ENCODE measurements around the gene PUS1. TPM values are rescaled to one million over a fixed set of nuclear protein-coding genes. Genes with fewer than 3 reads are reported as not detected.
"Not testable (repeated sequence)": the region's sequence is repeated elsewhere in the genome, so short reads cannot be mapped to it uniquely, and the experiment has no call there.

Gene PUS1
- total and polyA plus RNA-seq, 5 experiments from 2014 or later = 16.9 to 57.0 (median 35.1) TPM

DNA sequence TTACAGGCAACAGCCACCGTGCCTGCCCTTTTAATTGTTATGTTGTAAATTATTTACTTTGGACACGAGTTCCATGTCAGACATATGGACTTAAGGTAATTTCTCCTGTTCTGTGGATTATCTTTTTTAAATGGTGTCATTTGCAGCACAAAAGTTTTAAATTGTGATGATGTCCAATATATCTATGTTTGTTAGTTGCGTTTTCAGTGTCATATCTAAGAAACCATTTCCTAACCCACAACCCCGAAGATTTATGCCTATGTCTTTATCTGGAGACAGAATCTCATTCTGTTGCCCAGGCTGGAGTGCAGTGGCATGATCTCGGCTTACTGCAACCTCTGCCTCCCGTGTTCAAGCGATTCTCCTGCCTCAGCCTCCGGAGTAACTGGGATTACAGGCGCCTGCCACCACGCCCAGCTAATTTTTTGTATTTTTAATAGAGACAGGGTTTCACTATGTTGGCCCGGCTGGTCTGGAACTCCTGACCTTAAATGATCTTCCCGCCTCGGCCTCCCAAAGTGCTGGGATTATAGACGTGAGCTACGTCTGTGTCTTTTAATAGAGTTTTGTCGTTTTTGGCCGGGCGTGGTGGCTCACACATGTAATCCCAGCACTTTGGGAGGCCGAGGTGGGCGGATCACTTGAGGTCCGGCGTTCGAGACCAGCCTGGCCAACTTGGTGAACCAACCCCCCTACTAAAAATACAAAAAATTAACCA lies 19.8 kb downstream of the PUS1 start:
- Mint-ChIP-seq H3K36me3 (peaks cover 0 to 12% (median 9%) of the 10 kb centered on the region in 3 donors), H3K27ac (peak overlapping the region; percentile 76 to 96 (median 93)), H3K4me1 (peaks cover 18 to 50% (median 36%) of the 10 kb centered on the region in 4 donors), H3K4me3 (peak overlapping the region; percentile 64 to 89 (median 82))
- POLR2A ChIA-PET = interaction anchor here (0.6 to 3.3 kb wide), 6 partner anchors 10 to 238 kb away, joined by 3 to 42 read pairs (median 7); partner anchors contain the start of genes PUS1 and SFSWAP
- not testable (repeated sequence) for ATAC-seq, H3K27me3 Mint-ChIP-seq, H3K9me3 Mint-ChIP-seq
- peak in 3 of 10 donors; percentile 14 to 29 (median 28) for DNase-seq

DNA sequence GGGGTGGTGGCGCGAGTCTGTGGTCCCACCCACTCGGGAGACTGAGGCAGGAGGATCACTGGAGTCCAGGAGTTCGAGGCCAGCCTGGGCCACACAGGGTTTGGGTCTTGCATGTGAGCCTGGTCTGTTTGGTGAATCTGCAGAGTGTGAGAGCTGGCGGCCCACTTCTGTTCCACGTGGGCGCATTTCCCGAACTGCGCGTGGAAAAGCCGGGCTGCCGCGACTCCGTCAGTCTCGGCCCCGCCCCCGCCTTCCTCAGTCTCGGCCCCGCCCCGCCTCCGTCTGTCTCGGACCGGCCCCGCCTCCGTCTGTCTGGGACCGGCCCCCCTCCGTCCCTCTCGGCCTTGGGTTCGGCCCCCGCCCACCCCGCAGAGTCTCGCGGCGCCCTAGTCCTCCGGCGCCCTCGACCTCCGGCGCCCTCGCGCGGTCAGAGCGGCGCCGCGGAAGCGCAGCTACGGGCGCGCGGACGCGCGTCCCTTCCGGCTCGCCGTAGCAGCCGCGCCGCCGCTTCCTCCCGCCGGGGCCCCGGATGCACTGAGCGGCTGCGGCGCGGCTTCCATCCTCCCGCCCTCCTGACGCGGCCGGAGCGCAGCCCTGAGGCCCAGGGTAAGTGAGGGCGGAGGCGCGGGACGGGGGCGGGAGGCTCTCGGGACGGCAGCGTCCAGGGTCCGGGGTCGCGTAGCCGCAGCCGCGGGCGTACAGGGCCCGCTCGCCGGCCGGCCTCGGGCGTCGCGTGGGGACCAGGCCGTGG lies 20.5 kb downstream of the PUS1 start, which contains the start of gene EP400:
TSS of gene EP400 (plus strand) at position 512 of the 751 bp plus-strand sequence. CDS start 10,678 bp downstream, outside the sequence.
- H3K4me3 Mint-ChIP-seq = peak within 1 kb of the TSS; percentile 83 to 95 (median 90)
- POLR2A ChIA-PET = interaction anchor here (0.5 to 3.3 kb wide), 6 partner anchors 14 to 239 kb away, joined by 3 to 42 read pairs (median 7); partner anchors contain the start of genes PUS1 and SFSWAP
- peaks cover 18 to 54% (median 37%) of the 10 kb centered on the region in 4 donors for H3K4me1 Mint-ChIP-seq
- peaks cover 0 to 8% (median 4%) of the 10 kb centered on the region in 3 donors for H3K36me3 Mint-ChIP-seq
- H3K27ac Mint-ChIP-seq = peak within 1 kb of the TSS; percentile 86 to 96 (median 93)
- ATAC-seq (peak; percentile 89 to 91), DNase-seq (peak; percentile 79 to 96 (median 89))
- H3K9me3 Mint-ChIP-seq = no peaks in the 10 kb centered on the region
- H3K27me3 Mint-ChIP-seq = no peaks in the 10 kb centered on the region

DNA sequence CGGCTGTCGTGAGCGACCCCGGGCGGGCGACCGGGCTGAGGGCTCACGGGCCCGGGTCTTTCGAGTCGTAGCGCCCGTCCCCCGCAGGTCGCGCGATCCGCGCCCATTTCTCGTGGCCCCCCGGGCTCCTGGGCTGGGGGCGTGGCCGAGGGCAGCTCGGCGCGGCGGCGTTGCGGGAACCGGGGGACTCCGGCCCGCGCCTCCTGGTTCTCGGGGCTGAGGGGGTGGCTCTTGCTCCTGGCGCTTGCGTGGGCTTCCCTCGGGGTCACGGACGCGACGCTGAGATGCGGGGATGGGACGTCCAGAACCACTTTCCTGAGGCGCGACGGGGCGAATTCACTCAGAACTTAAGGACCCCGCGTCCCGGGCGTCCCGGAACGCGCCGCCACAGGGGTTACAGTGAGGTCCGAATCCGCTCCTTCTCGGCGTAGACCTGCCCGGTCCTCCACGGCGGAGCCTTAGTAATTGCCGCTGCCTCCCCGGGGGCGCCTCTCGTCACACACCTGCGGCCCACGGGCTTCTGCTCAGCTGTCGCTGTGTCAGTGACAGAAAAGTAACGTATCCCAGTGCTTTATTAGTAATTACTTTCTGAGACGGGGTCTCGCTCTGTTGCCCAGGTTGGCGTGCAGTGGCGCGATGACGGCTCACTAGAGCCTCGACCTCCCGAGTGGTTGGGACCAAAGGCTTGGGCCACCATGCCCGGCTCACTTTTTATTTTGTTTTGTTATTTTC lies 21.3 kb downstream of the PUS1 start:
- DNase-seq = peak in 7 of 10 donors; percentile 11 to 52 (median 34)
- Mint-ChIP-seq H3K9me3 (no peaks in the 10 kb centered on the region), H3K36me3 (peaks cover 0 to 5% (median 0%) of the 10 kb centered on the region in 3 donors), H3K4me3 (peak overlapping the region; percentile 83 to 95 (median 90)), H3K27ac (peak overlapping the region; percentile 77 to 95 (median 92)), H3K4me1 (peaks cover 18 to 58% (median 38%) of the 10 kb centered on the region in 4 donors), H3K27me3 (no peaks in the 10 kb centered on the region)
- peak; percentile 22 to 33 for ATAC-seq
- POLR2A ChIA-PET = interaction anchor here (0.5 to 3.3 kb wide), 3 partner anchors 13 to 50 kb away, joined by 3 to 42 read pairs (median 6); partner anchors contain the start of gene PUS1

DNA sequence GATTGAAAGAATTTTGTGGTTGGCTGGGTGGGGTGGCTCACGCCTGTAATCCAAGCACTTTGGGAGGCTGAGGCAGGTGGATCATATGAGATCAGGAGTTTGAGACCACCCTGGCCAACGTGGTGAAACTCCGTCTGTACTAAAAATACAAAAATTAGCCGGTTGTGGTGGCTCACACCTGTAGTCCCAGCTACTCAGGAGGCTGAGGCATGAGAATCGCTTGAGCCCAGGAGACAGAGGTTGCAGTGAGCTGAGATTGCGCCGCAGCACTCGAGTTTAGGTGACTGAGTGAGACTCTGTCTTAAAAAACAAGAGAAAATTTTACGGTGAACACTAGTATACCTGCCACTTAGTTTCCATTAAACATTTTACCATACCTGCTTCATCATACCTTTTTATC lies 24.7 kb downstream of the PUS1 start:
- Mint-ChIP-seq H3K27ac (peak overlapping the region in 1 of 10 donors; percentile 40), H3K36me3 (peaks cover 0 to 13% (median 0%) of the 10 kb centered on the region in 3 donors), H3K4me1 (peaks cover 23 to 73% (median 49%) of the 10 kb centered on the region in 4 donors), H3K4me3 (peak overlapping the region in 1 of 10 donors; percentile 26)
- H3K9me3 Mint-ChIP-seq, DNase-seq, H3K27me3 Mint-ChIP-seq, ATAC-seq, POLR2A ChIA-PET: not testable (repeated sequence)

DNA sequence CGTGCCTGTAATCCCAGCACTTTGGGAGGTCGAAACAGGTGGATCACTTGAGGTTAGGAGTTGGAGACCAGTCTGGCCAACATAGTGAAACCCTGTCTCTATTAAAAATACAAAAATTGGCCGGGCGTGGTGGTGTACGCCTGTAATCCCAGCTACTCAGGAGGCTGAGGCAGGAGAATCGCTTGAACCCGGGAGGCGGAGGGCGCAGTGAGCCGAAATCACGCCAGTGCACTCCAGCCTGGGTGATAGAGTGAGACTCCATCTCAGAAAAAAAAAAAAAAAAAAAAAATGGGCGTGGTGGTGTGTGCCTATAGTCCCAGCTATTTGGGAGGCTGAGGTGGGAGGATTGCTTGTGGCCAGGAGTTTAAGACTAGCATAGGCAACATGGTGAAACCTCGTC lies 25.4 kb downstream of the PUS1 start:
- H3K4me3 Mint-ChIP-seq, ATAC-seq, POLR2A ChIA-PET, H3K9me3 Mint-ChIP-seq, DNase-seq, H3K27me3 Mint-ChIP-seq: not testable (repeated sequence)
- H3K36me3 Mint-ChIP-seq = peaks cover 0 to 13% (median 0%) of the 10 kb centered on the region in 3 donors
- H3K27ac Mint-ChIP-seq = peak overlapping the region in 2 of 10 donors; percentile 13 to 72
- H3K4me1 Mint-ChIP-seq = peaks cover 29 to 73% (median 52%) of the 10 kb centered on the region in 4 donors

DNA sequence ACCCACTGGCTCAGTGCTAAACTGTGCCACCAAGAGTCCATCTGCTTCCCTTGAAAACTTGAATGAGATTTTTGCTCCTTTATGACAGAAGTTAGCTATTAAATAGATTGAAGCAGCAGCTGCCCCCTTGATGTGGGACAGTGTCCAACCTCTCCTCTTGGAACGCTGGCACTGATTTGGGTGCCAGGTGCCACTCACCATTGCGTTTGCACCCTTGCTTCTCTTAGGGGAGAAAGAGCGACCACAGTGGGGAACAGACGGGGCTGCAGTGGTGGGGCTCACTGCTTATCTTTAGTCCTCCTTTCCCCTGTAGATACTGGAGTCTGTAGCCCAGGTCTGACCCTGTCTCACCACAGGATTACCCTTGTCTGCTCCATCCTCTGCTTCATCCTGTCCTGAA lies 30.0 kb downstream of the PUS1 start:
- H3K27ac Mint-ChIP-seq = peak overlapping the region in 8 of 10 donors; percentile 57 to 93 (median 72)
- peak overlapping the region in 1 of 10 donors; percentile 25 for H3K4me3 Mint-ChIP-seq
- H3K9me3 Mint-ChIP-seq = no peaks in the 10 kb centered on the region
- POLR2A ChIA-PET = interaction anchor here (0.7 kb wide), 1 partner anchor 14 kb away, joined by 3 read pairs; no protein-coding TSS in a partner anchor
- DNase-seq (no peak), ATAC-seq (no peak)
- peaks cover 31 to 73% (median 64%) of the 10 kb centered on the region in 4 donors for H3K4me1 Mint-ChIP-seq
- peaks cover 0 to 31% (median 4%) of the 10 kb centered on the region in 3 donors for H3K36me3 Mint-ChIP-seq
- no peaks in the 10 kb centered on the region for H3K27me3 Mint-ChIP-seq

DNA sequence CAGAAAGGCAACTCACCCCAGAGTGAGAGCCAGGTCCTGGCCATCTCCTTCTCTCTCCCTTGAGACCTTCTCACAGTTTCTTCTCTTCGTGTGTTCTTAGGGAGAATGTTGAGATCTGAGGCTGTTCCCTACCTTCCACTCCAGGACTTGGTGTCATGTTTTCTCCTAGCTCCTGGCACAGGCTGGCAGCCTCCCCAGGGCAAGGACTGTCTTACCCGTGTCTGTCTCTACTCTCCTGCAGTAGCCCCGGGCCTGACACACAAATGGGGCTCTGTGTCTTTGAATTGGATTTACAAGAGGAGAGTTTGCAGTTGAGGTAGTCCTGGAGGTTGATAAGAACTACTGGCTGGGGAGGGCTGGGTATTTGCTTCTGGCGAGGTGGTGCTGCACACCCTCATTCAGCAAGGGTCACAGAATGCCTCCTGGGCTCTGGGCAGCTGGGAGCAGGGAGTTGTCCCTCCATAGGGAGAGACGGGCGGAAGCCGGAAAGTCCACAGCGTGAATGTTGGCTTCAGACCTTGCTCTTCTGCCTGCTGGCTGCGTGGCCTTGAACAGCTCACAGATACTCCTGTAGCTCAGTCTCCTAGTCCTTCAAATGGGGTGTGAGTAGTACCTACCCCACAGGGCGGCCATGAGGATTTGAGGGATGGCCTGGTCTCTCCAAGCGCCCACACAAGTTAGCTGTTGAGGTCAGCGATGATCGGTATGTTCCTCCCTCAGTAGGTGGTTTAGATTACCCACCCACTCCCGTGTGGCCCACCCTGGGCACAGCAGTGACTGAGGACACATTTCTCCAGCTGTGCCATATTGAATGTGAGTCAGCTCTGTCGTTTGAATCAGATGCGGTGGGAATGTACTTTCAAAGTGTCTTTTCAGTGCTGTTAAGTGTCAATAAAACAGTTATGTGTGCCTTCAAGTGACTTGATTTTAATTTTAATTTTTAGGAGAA lies 30.8 kb downstream of the PUS1 start:
- POLR2A ChIA-PET = interaction anchor here (0.6 kb wide), 1 partner anchor 800 kb away, joined by 4 read pairs; no protein-coding TSS in a partner anchor
- ATAC-seq = no peak
- H3K4me1 Mint-ChIP-seq = peaks cover 34 to 77% (median 67%) of the 10 kb centered on the region in 4 donors

DNA sequence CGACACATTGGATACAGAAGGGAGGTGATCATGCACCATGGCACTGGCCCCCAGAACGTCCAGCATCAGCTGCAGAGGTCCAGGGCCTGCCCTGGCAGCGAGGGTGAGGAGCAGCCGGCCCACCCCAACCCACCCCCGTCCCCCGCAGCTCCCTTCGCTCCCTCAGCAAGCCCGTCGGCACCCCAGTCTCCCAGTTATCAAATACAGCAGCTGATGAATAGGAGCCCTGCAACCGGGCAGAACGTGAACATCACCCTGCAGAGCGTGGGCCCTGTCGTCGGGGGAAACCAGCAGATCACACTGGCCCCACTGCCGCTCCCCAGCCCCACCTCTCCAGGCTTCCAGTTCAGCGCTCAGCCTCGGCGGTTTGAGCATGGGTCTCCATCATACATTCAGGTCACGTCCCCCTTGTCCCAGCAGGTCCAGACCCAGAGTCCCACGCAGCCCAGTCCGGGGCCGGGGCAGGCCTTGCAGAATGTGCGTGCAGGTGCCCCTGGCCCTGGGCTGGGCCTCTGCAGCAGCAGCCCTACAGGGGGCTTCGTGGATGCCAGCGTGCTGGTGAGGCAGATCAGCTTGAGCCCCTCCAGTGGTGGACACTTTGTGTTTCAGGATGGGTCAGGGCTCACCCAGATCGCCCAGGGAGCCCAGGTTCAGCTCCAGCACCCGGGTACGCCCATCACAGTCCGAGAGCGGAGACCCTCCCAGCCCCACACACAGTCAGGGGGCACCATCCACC lies 31.7 kb downstream of the PUS1 start:
- Mint-ChIP-seq H3K4me1 (peaks cover 38 to 79% (median 73%) of the 10 kb centered on the region in 4 donors), H3K27ac (peak overlapping the region in 1 of 10 donors; percentile 28), H3K36me3 (peaks cover 0 to 35% (median 4%) of the 10 kb centered on the region in 3 donors)
- not testable (repeated sequence) for ATAC-seq, H3K9me3 Mint-ChIP-seq, H3K4me3 Mint-ChIP-seq, H3K27me3 Mint-ChIP-seq, DNase-seq
- POLR2A ChIA-PET = interaction anchor here (0.6 kb wide), 1 partner anchor 799 kb away, joined by 4 read pairs; no protein-coding TSS in a partner anchor

More for the DNA sequence above, 30.8 kb downstream of the PUS1 start:
- Mint-ChIP-seq H3K9me3 (no peaks in the 10 kb centered on the region), H3K4me3 (peak overlapping the region in 2 of 10 donors; percentile 25 to 48), H3K27me3 (no peaks in the 10 kb centered on the region), H3K27ac (peak overlapping the region in 8 of 10 donors; percentile 3 to 89 (median 62)), H3K36me3 (peaks cover 0 to 33% (median 4%) of the 10 kb centered on the region in 3 donors)
- DNase-seq = no peak

DNA sequence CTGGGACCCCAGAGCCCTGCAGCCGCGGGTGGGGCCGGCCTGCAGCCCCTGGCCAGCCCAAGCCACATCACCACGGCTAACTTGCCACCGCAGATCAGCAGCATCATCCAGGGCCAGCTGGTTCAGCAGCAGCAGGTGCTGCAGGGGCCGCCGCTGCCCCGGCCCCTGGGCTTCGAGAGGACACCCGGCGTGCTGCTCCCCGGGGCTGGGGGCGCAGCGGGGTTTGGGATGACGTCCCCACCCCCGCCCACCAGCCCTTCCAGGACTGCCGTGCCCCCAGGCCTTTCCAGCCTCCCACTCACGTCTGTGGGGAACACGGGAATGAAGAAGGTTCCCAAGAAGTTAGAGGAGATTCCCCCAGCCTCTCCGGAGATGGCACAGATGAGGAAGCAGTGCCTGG lies 32.3 kb downstream of the PUS1 start:
- POLR2A ChIA-PET, H3K27me3 Mint-ChIP-seq, H3K4me3 Mint-ChIP-seq, DNase-seq, H3K9me3 Mint-ChIP-seq, ATAC-seq: not testable (repeated sequence)
- Mint-ChIP-seq H3K4me1 (peaks cover 34 to 74% (median 68%) of the 10 kb centered on the region in 4 donors), H3K27ac (peak overlapping the region in 2 of 10 donors; percentile 74 to 79), H3K36me3 (peaks cover 0 to 31% (median 4%) of the 10 kb centered on the region in 3 donors)

DNA sequence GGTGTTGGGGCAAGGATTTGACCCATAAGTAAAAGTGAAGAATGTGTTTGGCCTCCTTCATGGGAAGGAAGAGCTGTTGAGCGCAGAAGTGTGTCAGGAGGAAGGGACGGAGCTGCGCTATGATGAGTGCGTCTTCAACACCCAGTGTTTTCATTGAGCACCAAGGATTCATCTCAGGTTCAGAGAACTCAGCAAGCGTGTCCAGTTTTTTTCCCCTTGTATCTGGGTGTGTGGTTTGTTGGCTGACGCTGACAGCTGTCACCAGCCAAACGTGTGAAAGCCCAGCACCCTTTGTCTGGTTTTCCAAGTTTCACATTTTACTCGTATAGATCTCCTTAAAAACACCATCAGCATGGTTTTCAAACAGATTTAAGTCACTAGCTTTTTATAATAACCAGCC lies 33.0 kb downstream of the PUS1 start:
- H3K4me3 Mint-ChIP-seq = no peak overlapping the region
- POLR2A ChIA-PET = no interaction called here
- no peak for ATAC-seq

More for the DNA sequence above, 33.0 kb downstream of the PUS1 start:
- Mint-ChIP-seq H3K9me3 (no peaks in the 10 kb centered on the region), H3K27me3 (no peaks in the 10 kb centered on the region), H3K36me3 (peaks cover 0 to 31% (median 4%) of the 10 kb centered on the region in 3 donors), H3K4me1 (peaks cover 31 to 72% (median 62%) of the 10 kb centered on the region in 4 donors), H3K27ac (peak overlapping the region; percentile 13 to 86 (median 66))
- DNase-seq = no peak
